ENCODE data around the gene CAMK1.

- TF ChIP-seq POLR2A (IDR thresholded peaks at IDR 0.05) (no peak), CTCF (IDR thresholded peaks at IDR 0.05) (no peak)
Observed at GRCh38 chr3:9783954-9784353, 14.2 kb upstream of the CAMK1 start.

Measured in heart left ventricle (tissue), 13 donors.